ENCODE measurements around the gene PKP1.

GRCh38 chr1:201361652-201362504 lies 78.6 kb downstream of the PKP1 start:
- TF ChIP-seq CTCF (conservative IDR thresholded peaks at IDR 0.05) (peak; percentile 90), ZFX (IDR thresholded peaks at IDR 0.05) (no peak)

All from C4-2B (cell line).